Endothelial cell of umbilical vein (primary cell): ENCODE measurements around the gene DEPDC7.

Experiments
- CTCF ChIP-seq, 2 donors: IDR thresholded peaks; 1 replicate in 1 of 2; 2 replicates in 1 of 2; pipeline ENCODE4 v1.5.1; 2011; ENCODE audit warnings: low read length in 2 of 2, mild to moderate bottlenecking in 2 of 2, moderate library complexity in 2 of 2, control low read depth in 1 of 2, inconsistent platforms in 1 of 2, low read depth in 1 of 2; ENCODE audit not compliant: insufficient read depth in 1 of 2; ENCODE audit errors: extremely low read depth in 1 of 2
- EZH2 ChIP-seq: IDR thresholded peaks from 2 replicates; pipeline ENCODE4 v1.6.1; 2012; ENCODE audit warnings: borderline replicate concordance, low read depth, mild to moderate bottlenecking, moderate library complexity, low read length, inconsistent platforms; ENCODE audit not compliant: severe bottlenecking
- POLR2A ChIP-seq: IDR thresholded peaks from 2 replicates; pipeline ENCODE4 v1.6.1; 2012; ENCODE audit warnings: low read depth, mild to moderate bottlenecking, control low read depth, low read length
- POLR2AphosphoS5 ChIP-seq: IDR thresholded peaks from 2 replicates; pipeline ENCODE4 v1.6.1; 2012; ENCODE audit warnings: low read depth, mild to moderate bottlenecking, control low read depth, low read length, moderate library complexity; ENCODE audit not compliant: insufficient read depth

GRCh38 chr11:33065445-33066178, 49.9 kb downstream of the DEPDC7 start:
- no peak for TF ChIP-seq EZH2
- TF ChIP-seq CTCF (IDR thresholded peaks at IDR 0.05; ENCODE audit: extremely low read depth in 1 of 2, insufficient read depth in 1 of 2, low read depth in 1 of 2, low read length in 2 of 2) = peak; percentile 87 to 93
- no peak for TF ChIP-seq POLR2A
- no peak for TF ChIP-seq POLR2AphosphoS5
